GM12892 (cell line): ENCODE results near the gene MYCBPAP.

Experiments
- DNase-seq: peaks from one replicate; pipeline ENCODE4 v3.0.0; 2011; ENCODE audit not compliant: insufficient read length
- FAIRE-seq: peaks from 2 replicates; lab custom pipeline; 2011; peaks lifted over from hg19 to GRCh38; lab: Jason Lieb, UNC
- POLR2A ChIP-seq: IDR thresholded peaks from 2 replicates; pipeline ENCODE4 v1.6.1; 2011; ENCODE audit warnings: low read depth, low read length, control low read depth
- POLR2AphosphoS5 ChIP-seq: IDR thresholded peaks from 2 replicates; pipeline ENCODE4 v1.6.1; 2011; ENCODE audit warnings: low read depth, low read length, control low read depth
- TAF1 ChIP-seq: IDR thresholded peaks from 2 replicates; pipeline ENCODE4 v1.6.1; 2011; ENCODE audit warnings: low read depth, mild to moderate bottlenecking, control low read depth, low read length, borderline replicate concordance

MYCBPAP gene

DNA sequence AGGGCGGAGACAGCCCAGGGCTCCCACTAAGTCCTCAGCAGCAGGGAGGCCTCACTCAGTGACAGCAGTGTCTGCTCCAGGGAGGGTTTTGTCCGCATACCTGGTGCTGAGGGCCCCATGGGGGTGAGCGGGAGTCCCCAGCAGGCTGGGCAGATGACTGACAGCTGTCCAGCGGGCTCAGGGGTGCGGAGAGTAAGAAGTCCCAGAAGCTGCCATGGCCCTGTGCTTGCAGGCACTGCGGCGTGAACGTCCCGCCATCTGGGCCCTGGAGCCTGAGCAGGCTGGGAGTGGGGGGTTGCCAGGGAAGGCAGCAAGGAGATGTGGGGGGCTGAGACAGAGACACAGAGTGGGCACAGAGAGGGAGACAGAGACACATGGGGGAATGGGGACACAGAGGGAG lies 72.4 kb downstream of the MYCBPAP start:
- FAIRE-seq = no peak

More for the DNA sequence above, 72.4 kb downstream of the MYCBPAP start:
- DNase-seq = no peak
- TF ChIP-seq TAF1 = no peak
- no peak for TF ChIP-seq POLR2AphosphoS5
- no peak for TF ChIP-seq POLR2A
